Natural killer cell (primary cell): ENCODE data around the gene BARHL2. TPM values are rescaled to one million over a fixed set of nuclear protein-coding genes. Genes with fewer than 3 reads are reported as not detected.

Experiments
- ATAC-seq, 3 donors: fragments of 150-1000 bp in 2 of 3; fragments of 200-7000 bp in 1 of 3; cut with Tn5 transposase; 1 replicate in 1 of 3; 2 replicates in 2 of 3; pipeline ENCODE4 v1.10.0; 2021; ENCODE audit warnings: mild to moderate bottlenecking in 2 of 3, moderate library complexity in 2 of 3
- DNase-seq, 2 donors: peaks; one replicate each; pipeline versions ENCODE4 v3.0.0 to v3.0.0-alpha.2; 2013 to 2021; ENCODE audit warnings: mixed read lengths in 1 of 2
- H3K27ac ChIP-seq: one replicate; pipeline ENCODE4 v1.5.1; 2013; ENCODE audit warnings: mild to moderate bottlenecking, low read length
- H3K27me3 ChIP-seq: one replicate; pipeline ENCODE4 v1.6.1; 2013; ENCODE audit warnings: low read length; ENCODE audit not compliant: control insufficient read depth, insufficient read depth
- H3K36me3 ChIP-seq: one replicate; pipeline ENCODE4 v1.6.1; 2013; ENCODE audit warnings: low read length; ENCODE audit not compliant: control insufficient read depth, insufficient read depth
- H3K4me1 ChIP-seq: one replicate; pipeline ENCODE4 v1.6.1; 2013; ENCODE audit warnings: low read length; ENCODE audit not compliant: control insufficient read depth, insufficient read depth
- H3K4me3 ChIP-seq: one replicate; pipeline ENCODE4 v1.5.1; 2013; ENCODE audit warnings: low read length
- H3K9me3 ChIP-seq: one replicate; pipeline ENCODE4 v1.6.1; 2013; ENCODE audit warnings: low read length; ENCODE audit not compliant: control insufficient read depth, insufficient read depth
- H3K27ac Mint-ChIP-seq, 2 donors: one replicate each; pipeline ENCODE4 v1.8.0; 2022; ENCODE audit warnings: mild to moderate bottlenecking in 2 of 2, mixed read lengths in 2 of 2, moderate library complexity in 1 of 2
- H3K27me3 Mint-ChIP-seq, 2 donors: one replicate each; pipeline ENCODE4 v1.8.0; 2022; ENCODE audit warnings: low read depth in 2 of 2, mixed read lengths in 2 of 2
- H3K36me3 Mint-ChIP-seq: one replicate; pipeline ENCODE4 v1.8.0; 2022; ENCODE audit warnings: mixed read lengths
- H3K4me1 Mint-ChIP-seq, 2 donors: one replicate each; pipeline ENCODE4 v1.8.0; 2022; ENCODE audit warnings: mixed read lengths in 2 of 2
- H3K4me3 Mint-ChIP-seq: one replicate; pipeline ENCODE4 v1.8.0; 2022; ENCODE audit warnings: mild to moderate bottlenecking, moderate library complexity, mixed read lengths
- H3K9me3 Mint-ChIP-seq, 2 donors: one replicate each; pipeline ENCODE4 v1.8.0; 2022; ENCODE audit warnings: mixed read lengths in 2 of 2
- WGBS: methylation state at CpG from one replicate; pipeline ENCODE4 v1.1.7; 2013; ENCODE audit warnings: missing lambda C conversion rate; ENCODE audit not compliant: insufficient coverage; 5-methylcytosine and 5-hydroxymethylcytosine counted together
- intact Hi-C: fragments of 100-400 bp; cut with micrococcal nuclease; formaldehyde crosslinking; loops from one replicate; pipeline ENCODE4 v1.14.2; 2022
- total RNA-seq, 4 donors: library from RNA; stranded (reverse); fragments of 120-200 nt in 1 of 4; gene quantifications; one replicate each; pipeline versions ENCODE4 v1.2.3 to v1.2.4, GENCODE V29; 2013 to 2022
- TF ChIP-seq, protein P1 (sequence below): fragments of 200-600 bp; IDR thresholded peaks from one replicate; pipeline ENCODE4 v1.8.0; 2022; ENCODE audit warnings: antibody characterized with exemption

Gene BARHL2
- total RNA-seq, 3 donors from 2014 or later (not counting 1 experiment from before 2014, with no cell fraction given), result not detected

DNA sequence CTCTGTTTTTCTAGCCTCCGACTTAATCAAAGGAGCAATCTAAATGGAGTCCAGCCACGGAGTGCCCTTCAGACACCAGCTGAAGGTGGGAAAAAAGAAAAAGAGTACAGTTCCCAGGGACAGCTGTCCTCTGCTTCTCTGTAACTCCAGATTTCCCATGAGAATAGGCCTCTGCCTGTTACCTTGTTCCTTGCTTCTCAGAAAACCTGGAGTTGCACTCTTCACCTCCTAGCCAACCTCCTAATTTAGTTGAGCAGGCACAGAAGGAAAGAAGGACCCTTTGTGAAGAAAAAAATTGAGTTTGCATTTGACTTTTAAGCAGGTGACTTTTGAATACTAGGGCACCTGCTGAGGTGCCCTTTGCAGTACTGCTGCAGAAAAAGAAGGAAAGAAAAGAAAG lies 8.3 kb downstream of the BARHL2 start:
- Mint-ChIP-seq H3K4me1 (peaks cover 12 to 20% of the 10 kb centered on the region in 2 donors), H3K4me3 (no peak overlapping the region), H3K27ac (no peak overlapping the region), H3K36me3 (peaks cover 7% of the 10 kb centered on the region), H3K9me3 (no peaks in the 10 kb centered on the region), H3K27me3 (peaks cover 74 to 75% of the 10 kb centered on the region in 2 donors)
- intact Hi-C loops, result no loop called here
- DNase-seq (no peak), ATAC-seq (no peak)
- Histone ChIP-seq H3K9me3 (peaks cover 2% of the 10 kb centered on the region), H3K4me3 (no peak overlapping the region), H3K27ac (no peak overlapping the region), H3K27me3 (peaks cover 80% of the 10 kb centered on the region), H3K4me1 (peaks cover 12% of the 10 kb centered on the region), H3K36me3 (no peaks in the 10 kb centered on the region)
- WGBS, result 27% methylated on average over 2 of the region's 2 CpGs
- TF ChIP-seq, protein P1, sequence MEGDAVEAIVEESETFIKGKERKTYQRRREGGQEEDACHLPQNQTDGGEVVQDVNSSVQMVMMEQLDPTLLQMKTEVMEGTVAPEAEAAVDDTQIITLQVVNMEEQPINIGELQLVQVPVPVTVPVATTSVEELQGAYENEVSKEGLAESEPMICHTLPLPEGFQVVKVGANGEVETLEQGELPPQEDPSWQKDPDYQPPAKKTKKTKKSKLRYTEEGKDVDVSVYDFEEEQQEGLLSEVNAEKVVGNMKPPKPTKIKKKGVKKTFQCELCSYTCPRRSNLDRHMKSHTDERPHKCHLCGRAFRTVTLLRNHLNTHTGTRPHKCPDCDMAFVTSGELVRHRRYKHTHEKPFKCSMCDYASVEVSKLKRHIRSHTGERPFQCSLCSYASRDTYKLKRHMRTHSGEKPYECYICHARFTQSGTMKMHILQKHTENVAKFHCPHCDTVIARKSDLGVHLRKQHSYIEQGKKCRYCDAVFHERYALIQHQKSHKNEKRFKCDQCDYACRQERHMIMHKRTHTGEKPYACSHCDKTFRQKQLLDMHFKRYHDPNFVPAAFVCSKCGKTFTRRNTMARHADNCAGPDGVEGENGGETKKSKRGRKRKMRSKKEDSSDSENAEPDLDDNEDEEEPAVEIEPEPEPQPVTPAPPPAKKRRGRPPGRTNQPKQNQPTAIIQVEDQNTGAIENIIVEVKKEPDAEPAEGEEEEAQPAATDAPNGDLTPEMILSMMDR, result no peak

DNA sequence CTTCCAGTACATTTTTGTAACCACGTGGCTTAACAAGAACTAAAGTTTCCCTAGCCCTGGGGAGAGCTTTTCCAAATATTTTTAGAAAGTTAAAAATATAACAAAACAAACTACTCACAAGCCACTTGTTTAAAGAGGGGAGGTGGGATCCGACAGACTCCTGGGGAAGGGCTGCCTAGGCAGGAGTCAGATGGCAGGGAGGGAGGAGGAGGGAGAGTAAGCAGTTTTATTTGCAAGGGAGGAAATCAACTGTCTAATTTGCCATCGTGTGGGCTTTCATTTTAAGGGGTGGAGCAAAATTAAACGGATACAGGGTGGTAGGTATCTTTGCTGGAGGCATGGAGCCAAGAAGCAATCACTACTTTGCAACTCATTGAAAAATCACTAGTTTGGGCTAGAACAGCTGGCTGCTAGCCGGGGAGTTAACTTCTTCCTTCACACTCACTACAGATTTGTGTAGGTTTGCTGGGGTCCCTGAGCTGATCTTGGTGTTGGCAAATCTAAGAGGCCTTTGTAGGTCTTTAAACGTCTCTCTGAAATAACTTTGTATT lies 8.8 kb downstream of the BARHL2 start:
- peaks cover 12% of the 10 kb centered on the region for H3K4me1 ChIP-seq
- H3K4me1 Mint-ChIP-seq, result peaks cover 12 to 16% of the 10 kb centered on the region in 2 donors
- DNase-seq (no peak), ATAC-seq (no peak)
- no peak overlapping the region for H3K4me3 ChIP-seq
- H3K36me3 ChIP-seq, result no peaks in the 10 kb centered on the region
- H3K27me3 Mint-ChIP-seq, result peaks cover 69 to 73% of the 10 kb centered on the region in 2 donors
- TF ChIP-seq, protein P1, result no peak
- H3K27ac ChIP-seq, result no peak overlapping the region
- peaks cover 77% of the 10 kb centered on the region for H3K27me3 ChIP-seq
- no peaks in the 10 kb centered on the region for H3K9me3 Mint-ChIP-seq
- H3K36me3 Mint-ChIP-seq, result peaks cover 7% of the 10 kb centered on the region
- no peak overlapping the region for H3K27ac Mint-ChIP-seq
- WGBS, result 3% methylated on average over 4 of the region's 6 CpGs
- intact Hi-C loops, result no loop called here
- no peak overlapping the region for H3K4me3 Mint-ChIP-seq
- peaks cover 2% of the 10 kb centered on the region for H3K9me3 ChIP-seq

DNA sequence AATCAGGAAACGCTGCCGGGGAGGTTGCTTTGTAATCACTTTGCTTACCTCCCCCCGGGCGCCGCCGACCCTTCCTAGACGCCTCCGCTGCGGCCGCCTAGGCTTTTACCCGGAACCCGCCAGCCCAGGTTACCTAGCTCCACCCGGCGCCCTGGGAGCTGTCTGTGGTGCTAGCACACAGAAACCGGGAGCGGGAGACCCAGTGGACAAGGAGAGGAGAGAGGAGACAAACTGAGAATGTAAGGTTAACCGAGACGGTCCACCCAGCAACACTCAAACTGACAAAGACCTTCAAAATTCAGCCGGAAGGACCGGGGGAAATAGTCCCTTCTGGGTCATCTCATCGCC lies 9.8 kb downstream of the BARHL2 start:
- Histone ChIP-seq H3K4me1 (peaks cover 12% of the 10 kb centered on the region), H3K27me3 (peaks cover 68% of the 10 kb centered on the region), H3K36me3 (no peaks in the 10 kb centered on the region), H3K27ac (no peak overlapping the region), H3K9me3 (peaks cover 2% of the 10 kb centered on the region), H3K4me3 (no peak overlapping the region)
- Mint-ChIP-seq H3K27ac (no peak overlapping the region), H3K36me3 (peaks cover 7% of the 10 kb centered on the region), H3K4me1 (peaks cover 12 to 14% of the 10 kb centered on the region in 2 donors), H3K27me3 (peaks cover 60 to 66% of the 10 kb centered on the region in 2 donors), H3K4me3 (no peak overlapping the region), H3K9me3 (no peaks in the 10 kb centered on the region)
- ATAC-seq, result peak in 1 of 3 donors; percentile 32
- DNase-seq, result no peak
- WGBS, result 3% methylated on average over 21 of the region's 21 CpGs
- intact Hi-C loops, result no loop called here
- TF ChIP-seq, protein P1, result no peak
